Mesenchymal stem cell (in vitro differentiated cells and primary cell): ENCODE data around the gene BCR.

Experiments used
- DNase-seq: peaks from one replicate; pipeline ENCODE4 v3.0.0-alpha.2; 2013
- H2AFZ ChIP-seq: one replicate; pipeline ENCODE4 v1.6.1; 2013; ENCODE audit warnings: low read depth, mild to moderate bottlenecking, control low read depth, inconsistent platforms, low read length, moderate library complexity
- H2AK5ac ChIP-seq: 2 replicates; pipeline ENCODE4 v1.6.1; 2013; ENCODE audit warnings: low read length, moderate library complexity, mild to moderate bottlenecking, inconsistent platforms; ENCODE audit not compliant: severe bottlenecking
- H2BK120ac ChIP-seq: one replicate; pipeline ENCODE4 v1.6.1; 2013; ENCODE audit warnings: low read depth, mild to moderate bottlenecking, inconsistent platforms, low read length, moderate library complexity
- H2BK12ac ChIP-seq, 2 experiments: one replicate each; pipeline ENCODE4 v1.6.1; 2013; ENCODE audit warnings: inconsistent platforms in 2 of 2, low read length in 2 of 2, mild to moderate bottlenecking in 2 of 2, moderate library complexity in 2 of 2, control low read depth in 1 of 2
- H2BK15ac ChIP-seq: one replicate; pipeline ENCODE4 v1.6.1; 2013; ENCODE audit warnings: mild to moderate bottlenecking, low read depth, inconsistent platforms; ENCODE audit not compliant: poor library complexity, severe bottlenecking
- H2BK5ac ChIP-seq: 2 replicates; pipeline ENCODE4 v1.6.1; 2013; ENCODE audit warnings: low read depth, mild to moderate bottlenecking, low read length, control low read depth, inconsistent platforms; ENCODE audit not compliant: poor library complexity, severe bottlenecking
- H3K14ac ChIP-seq, 2 experiments: one replicate each; pipeline ENCODE4 v1.6.1; 2013; ENCODE audit warnings: inconsistent platforms in 2 of 2, low read length in 2 of 2, control low read depth in 1 of 2, mild to moderate bottlenecking in 1 of 2, moderate library complexity in 1 of 2
- H3K18ac ChIP-seq, 2 experiments: one replicate each; pipeline ENCODE4 v1.6.1; 2013; ENCODE audit warnings: inconsistent platforms in 2 of 2, low read length in 2 of 2, control low read depth in 1 of 2, low read depth in 1 of 2, mild to moderate bottlenecking in 1 of 2
- H3K23ac ChIP-seq, 2 experiments: one replicate each; pipeline ENCODE4 v1.6.1; 2013; ENCODE audit warnings: inconsistent platforms in 2 of 2, low read length in 2 of 2, mild to moderate bottlenecking in 2 of 2, moderate library complexity in 2 of 2, control low read depth in 1 of 2
- H3K27ac ChIP-seq: 2 replicates; pipeline ENCODE4 v1.5.1; 2013; ENCODE audit warnings: mild to moderate bottlenecking, moderate library complexity, low read length, control low read depth, inconsistent platforms; ENCODE audit not compliant: poor library complexity, severe bottlenecking
- H3K27me3 ChIP-seq, 2 experiments: 2 replicates each; pipeline versions ENCODE4 v1.6.1 to v1.7.0; 2013; ENCODE audit warnings: low read length in 2 of 2, mild to moderate bottlenecking in 2 of 2, moderate library complexity in 2 of 2, control low read depth in 1 of 2, inconsistent platforms in 1 of 2; ENCODE audit not compliant: control insufficient read depth in 1 of 2, insufficient read depth in 1 of 2
- H3K36me3 ChIP-seq, 2 experiments: 2 replicates each; pipeline versions ENCODE4 v1.6.1 to v1.7.0; 2013; ENCODE audit warnings: low read length in 2 of 2, control low read depth in 1 of 2, inconsistent platforms in 1 of 2, low read depth in 1 of 2, mild to moderate bottlenecking in 1 of 2; ENCODE audit not compliant: insufficient read depth in 2 of 2, control insufficient read depth in 1 of 2
- H3K4ac ChIP-seq, 2 experiments: one replicate each; pipeline ENCODE4 v1.6.1; 2013; ENCODE audit warnings: inconsistent platforms in 2 of 2, low read length in 2 of 2, mild to moderate bottlenecking in 2 of 2, moderate library complexity in 2 of 2, control low read depth in 1 of 2, low read depth in 1 of 2
- H3K4me1 ChIP-seq: 2 replicates; pipeline ENCODE4 v1.6.1; 2013; ENCODE audit warnings: low read depth, low read length, control low read depth; ENCODE audit not compliant: control insufficient read depth, insufficient read depth
- H3K4me2 ChIP-seq: 2 replicates; pipeline ENCODE4 v1.6.1; 2013; ENCODE audit warnings: low read length, mild to moderate bottlenecking, inconsistent platforms; ENCODE audit not compliant: poor library complexity, severe bottlenecking
- H3K4me3 ChIP-seq, 2 experiments: 2 replicates each; pipeline versions ENCODE4 v1.5.1 to v1.7.0; 2013; ENCODE audit warnings: low read length in 2 of 2, mild to moderate bottlenecking in 2 of 2, control low read depth in 1 of 2, low read depth in 1 of 2; ENCODE audit not compliant: insufficient read depth in 1 of 2
- H3K79me1 ChIP-seq: replicated peaks from 2 replicates; pipeline ENCODE4 v1.6.1; 2013; ENCODE audit warnings: mild to moderate bottlenecking, control low read depth, low read length, inconsistent platforms; ENCODE audit not compliant: poor library complexity, severe bottlenecking
- H3K9ac ChIP-seq: 2 replicates; pipeline ENCODE4 v1.7.0; 2013; ENCODE audit warnings: mild to moderate bottlenecking, low read length, moderate library complexity
- H3K9me3 ChIP-seq: 2 replicates; pipeline ENCODE4 v1.7.0; 2013; ENCODE audit warnings: mild to moderate bottlenecking, low read length; ENCODE audit not compliant: control insufficient read depth
- H4K8ac ChIP-seq: one replicate; pipeline ENCODE4 v1.6.1; 2013; ENCODE audit warnings: inconsistent platforms, mild to moderate bottlenecking, low read length, moderate library complexity
- H4K91ac ChIP-seq: one replicate; pipeline ENCODE4 v1.6.1; 2013; ENCODE audit warnings: mild to moderate bottlenecking, low read length, inconsistent platforms
- WGBS: methylation state at CpG from one replicate; pipeline ENCODE4 v1.1.7; 2013; ENCODE audit warnings: mixed read lengths; 5-methylcytosine and 5-hydroxymethylcytosine counted together

BCR gene

DNA sequence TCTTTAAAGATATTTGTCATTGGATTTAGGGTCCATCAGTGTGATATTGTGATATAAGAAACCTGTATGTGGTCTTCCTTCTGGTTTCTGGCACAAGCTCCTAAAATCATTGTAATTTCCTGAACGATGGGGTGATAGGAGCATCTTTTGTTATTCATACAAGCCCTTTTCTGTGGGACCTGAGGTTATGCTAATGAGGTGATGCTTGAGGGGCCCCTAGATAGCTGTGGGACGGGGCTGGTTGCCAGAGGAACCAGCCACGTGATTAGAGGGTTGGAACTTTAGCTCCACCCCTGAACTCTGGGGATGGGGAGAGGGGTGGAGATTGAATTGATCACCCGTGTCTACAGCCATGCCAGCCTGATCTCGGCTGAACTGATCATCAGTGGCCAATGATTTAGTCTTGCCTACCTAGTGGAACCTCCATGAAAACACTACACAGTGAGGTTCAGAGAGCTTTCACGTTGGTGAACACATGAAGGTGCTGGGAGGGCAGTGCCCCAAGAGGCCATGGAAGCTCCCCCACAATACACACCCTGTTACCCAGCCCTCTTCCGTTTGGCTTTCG is 62.8 kb downstream of the BCR start:
- Histone ChIP-seq H2BK5ac (no peak overlapping the region), H3K4me1 (peaks cover 32% of the 10 kb centered on the region), H4K8ac (no peak overlapping the region), H3K4me2 (no peak overlapping the region), H2BK12ac (no peak overlapping the region), H3K4ac (no peak overlapping the region), H2BK15ac (no peak overlapping the region), H3K18ac (no peak overlapping the region), H2AFZ (no peak overlapping the region), H3K9ac (no peak overlapping the region), H2AK5ac (peak overlapping the region; percentile 79), H3K9me3 (no peaks in the 10 kb centered on the region), H3K4me3 (no peak overlapping the region), H3K14ac (no peak overlapping the region), H2BK120ac (no peak overlapping the region), H3K23ac (no peak overlapping the region), H3K27me3 (no peaks in the 10 kb centered on the region), H3K27ac (no peak overlapping the region), H3K36me3 (peaks cover 0 to 2% of the 10 kb centered on the region in 2 experiments), H3K79me1 (peaks cover 50% of the 10 kb centered on the region), H4K91ac (no peak overlapping the region)
- no peak for DNase-seq
- WGBS = 38% methylated on average over 7 of the region's 8 CpGs

GRCh38 chr22:23243859-23244689 is 63.8 kb downstream of the BCR start:
- H2BK15ac ChIP-seq = no peak overlapping the region
- H2BK5ac ChIP-seq = no peak overlapping the region
- no peak overlapping the region for H3K18ac ChIP-seq
- no peak overlapping the region for H2BK12ac ChIP-seq
- DNase-seq = no peak
- peaks cover 0 to 2% of the 10 kb centered on the region in 2 experiments for H3K36me3 ChIP-seq
- H3K27ac ChIP-seq = no peak overlapping the region
- H4K91ac ChIP-seq = peak overlapping the region; percentile 23
- H3K4me1 ChIP-seq = peaks cover 35% of the 10 kb centered on the region
- no peak overlapping the region for H2AK5ac ChIP-seq
- no peaks in the 10 kb centered on the region for H3K9me3 ChIP-seq
- H3K9ac ChIP-seq = no peak overlapping the region
- no peak overlapping the region for H3K4me3 ChIP-seq
- H4K8ac ChIP-seq = no peak overlapping the region
- no peak overlapping the region for H3K4me2 ChIP-seq
- H3K27me3 ChIP-seq = no peaks in the 10 kb centered on the region
- H2AFZ ChIP-seq = no peak overlapping the region
- no peak overlapping the region for H2BK120ac ChIP-seq
- H3K23ac ChIP-seq = no peak overlapping the region
- H3K4ac ChIP-seq = no peak overlapping the region
- no peak overlapping the region for H3K14ac ChIP-seq
- 93% methylated on average over 15 of the region's 17 CpGs for WGBS
- peaks cover 47% of the 10 kb centered on the region for H3K79me1 ChIP-seq

DNA sequence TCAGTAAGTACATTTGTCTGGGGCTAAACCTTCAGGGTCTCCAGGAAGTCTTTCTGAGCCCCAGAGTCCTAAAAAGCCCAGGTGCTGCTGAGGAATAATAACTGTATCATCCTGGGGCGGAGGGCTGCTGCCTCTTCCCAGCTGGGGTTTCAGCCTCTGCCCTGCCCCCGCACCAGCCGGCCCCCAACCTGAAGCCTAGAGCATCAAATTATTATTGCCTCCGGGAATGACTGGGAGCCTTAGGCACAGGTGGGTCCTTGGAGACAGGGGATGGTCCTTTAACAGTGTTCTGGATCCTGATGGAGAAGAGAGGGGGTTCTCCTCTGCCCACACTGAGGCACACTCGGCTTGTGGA is 64.4 kb downstream of the BCR start:
- Histone ChIP-seq H3K4ac (no peak overlapping the region), H3K27me3 (no peaks in the 10 kb centered on the region)

DNA sequence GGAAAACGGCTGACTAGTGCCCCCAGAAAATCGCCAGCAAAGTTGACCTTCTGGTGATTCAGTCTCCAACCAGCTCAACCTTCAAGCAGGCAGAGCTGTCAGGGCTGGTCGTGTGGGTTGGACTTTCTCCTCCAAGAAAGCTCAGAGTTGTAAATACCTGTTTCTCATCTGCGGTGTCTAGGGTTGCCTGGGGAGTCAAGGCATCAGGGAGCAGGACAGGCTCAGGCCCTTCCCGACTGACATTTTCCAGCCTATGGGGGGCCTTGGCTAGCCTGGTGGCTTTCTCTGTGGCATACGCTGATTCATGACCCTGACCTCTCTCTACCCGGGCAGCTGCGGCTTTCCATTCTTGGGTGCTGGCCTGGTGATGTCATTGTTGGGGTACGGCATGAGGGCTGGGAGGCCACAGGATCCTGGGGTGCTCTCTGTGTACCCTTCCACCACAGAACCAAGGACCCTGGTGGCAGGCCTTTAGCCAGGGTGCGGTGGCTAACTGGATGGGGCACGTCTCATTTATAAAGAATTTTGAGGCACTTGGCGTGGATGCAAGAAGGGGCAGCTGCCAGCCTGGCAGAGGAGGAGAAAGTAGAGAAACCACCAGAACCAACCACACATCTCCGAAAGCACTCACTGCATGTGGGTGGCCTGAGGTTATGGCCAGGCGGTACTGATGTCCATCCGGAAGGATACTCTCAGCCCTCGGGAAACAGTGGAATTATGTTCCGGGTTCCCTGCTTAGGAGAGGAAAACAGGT is 64.9 kb downstream of the BCR start:
- Histone ChIP-seq H3K27me3 (no peaks in the 10 kb centered on the region), H3K18ac (no peak overlapping the region), H2AK5ac (peak overlapping the region; percentile 55), H3K79me1 (peaks cover 47% of the 10 kb centered on the region), H3K27ac (no peak overlapping the region), H4K91ac (no peak overlapping the region), H4K8ac (no peak overlapping the region), H3K14ac (no peak overlapping the region), H2BK12ac (no peak overlapping the region), H3K9ac (no peak overlapping the region), H2BK15ac (no peak overlapping the region), H3K9me3 (no peaks in the 10 kb centered on the region), H2BK120ac (no peak overlapping the region), H2BK5ac (no peak overlapping the region), H3K4ac (no peak overlapping the region), H3K36me3 (peaks cover 0 to 5% of the 10 kb centered on the region in 2 experiments), H3K4me1 (peaks cover 35% of the 10 kb centered on the region), H3K4me2 (no peak overlapping the region), H2AFZ (no peak overlapping the region), H3K23ac (no peak overlapping the region), H3K4me3 (no peak overlapping the region)
- 79% methylated on average over 10 of the region's 17 CpGs for WGBS
- no peak for DNase-seq

More for the DNA sequence above, 64.4 kb downstream of the BCR start:
- Histone ChIP-seq H3K4me2 (no peak overlapping the region), H2AFZ (no peak overlapping the region), H3K9me3 (no peaks in the 10 kb centered on the region), H3K18ac (no peak overlapping the region), H2BK5ac (no peak overlapping the region), H3K4me3 (no peak overlapping the region), H3K23ac (no peak overlapping the region), H2BK12ac (no peak overlapping the region), H4K8ac (no peak overlapping the region), H3K4me1 (peaks cover 35% of the 10 kb centered on the region), H2BK120ac (no peak overlapping the region), H3K9ac (no peak overlapping the region), H3K14ac (no peak overlapping the region), H3K36me3 (peaks cover 0 to 2% of the 10 kb centered on the region in 2 experiments), H4K91ac (no peak overlapping the region), H2BK15ac (no peak overlapping the region), H3K79me1 (peaks cover 45% of the 10 kb centered on the region), H3K27ac (no peak overlapping the region), H2AK5ac (peak overlapping the region; percentile 55)
- DNase-seq = no peak
- 87% methylated on average over 5 of the region's 5 CpGs for WGBS
